ENCODE results near the gene RPS17. TPM values are rescaled to one million over a fixed set of nuclear protein-coding genes. Genes with fewer than 3 reads are reported as not detected.

RPS17 gene
- total RNA-seq, 1 donor from 2014 or later, result 1,663 TPM

- DNase-seq (ENCODE audit: low read depth) (peak; percentile 14), FAIRE-seq (no peak)
- Histone ChIP-seq H3K9ac (ENCODE audit: low read length) (peak overlapping the region; percentile 91), H4K20me1 (ENCODE audit: insufficient read depth, low read length) (peaks cover 39% of the 10 kb centered on the region), H3K9me3 (ENCODE audit: insufficient read depth, low read depth, low read length) (no peaks in the 10 kb centered on the region), H3K36me3 (ENCODE audit: insufficient read depth, low read length) (peaks cover 29% of the 10 kb centered on the region), H2AFZ (ENCODE audit: low read depth, low read length) (peak overlapping the region; percentile 83), H3K4me2 (ENCODE audit: low read length) (peak overlapping the region; percentile 85), H3K27ac (ENCODE audit: low read depth, low read length) (peak overlapping the region; percentile 77), H3K4me3 (ENCODE audit: insufficient read depth, low read depth, low read length) (peak overlapping the region; percentile 100), H3K4me1 (ENCODE audit: insufficient read depth, low read length) (peaks cover 29% of the 10 kb centered on the region), H3K79me2 (ENCODE audit: insufficient read depth, low read length) (peaks cover 50% of the 10 kb centered on the region), H3K27me3 (ENCODE audit: insufficient read depth, low read length) (no peaks in the 10 kb centered on the region)
- peaks cover 25% of the 10 kb centered on the region for H3K4me1 Mint-ChIP-seq (ENCODE audit: low read depth, unreplicated experiment)
- H3K4me3 Mint-ChIP-seq (ENCODE audit: unreplicated experiment), result peak overlapping the region; percentile 97
- peaks cover 31% of the 10 kb centered on the region for H3K36me3 Mint-ChIP-seq (ENCODE audit: low read depth, unreplicated experiment)
- peak overlapping the region; percentile 97 for H3K27ac Mint-ChIP-seq (ENCODE audit: unreplicated experiment)
- no peaks in the 10 kb centered on the region for H3K9me3 Mint-ChIP-seq (ENCODE audit: unreplicated experiment)
- H3K27me3 Mint-ChIP-seq (ENCODE audit: low read depth, unreplicated experiment), result no peaks in the 10 kb centered on the region
- TF ChIP-seq EZH2 (IDR thresholded peaks at IDR 0.05; ENCODE audit: insufficient read depth, low read length), result no peak
- TF ChIP-seq, protein P1, sequence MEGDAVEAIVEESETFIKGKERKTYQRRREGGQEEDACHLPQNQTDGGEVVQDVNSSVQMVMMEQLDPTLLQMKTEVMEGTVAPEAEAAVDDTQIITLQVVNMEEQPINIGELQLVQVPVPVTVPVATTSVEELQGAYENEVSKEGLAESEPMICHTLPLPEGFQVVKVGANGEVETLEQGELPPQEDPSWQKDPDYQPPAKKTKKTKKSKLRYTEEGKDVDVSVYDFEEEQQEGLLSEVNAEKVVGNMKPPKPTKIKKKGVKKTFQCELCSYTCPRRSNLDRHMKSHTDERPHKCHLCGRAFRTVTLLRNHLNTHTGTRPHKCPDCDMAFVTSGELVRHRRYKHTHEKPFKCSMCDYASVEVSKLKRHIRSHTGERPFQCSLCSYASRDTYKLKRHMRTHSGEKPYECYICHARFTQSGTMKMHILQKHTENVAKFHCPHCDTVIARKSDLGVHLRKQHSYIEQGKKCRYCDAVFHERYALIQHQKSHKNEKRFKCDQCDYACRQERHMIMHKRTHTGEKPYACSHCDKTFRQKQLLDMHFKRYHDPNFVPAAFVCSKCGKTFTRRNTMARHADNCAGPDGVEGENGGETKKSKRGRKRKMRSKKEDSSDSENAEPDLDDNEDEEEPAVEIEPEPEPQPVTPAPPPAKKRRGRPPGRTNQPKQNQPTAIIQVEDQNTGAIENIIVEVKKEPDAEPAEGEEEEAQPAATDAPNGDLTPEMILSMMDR (IDR thresholded peaks at IDR 0.05; ENCODE audit: insufficient read depth, low read depth, low read length), result no peak
Measured at GRCh38 chr15:82540984-82541431, 751 bp upstream of the RPS17 start.

GRCh38 chr15:82539691-82540054 lies 584 bp downstream of the RPS17 start:
- Mint-ChIP-seq H3K27ac (ENCODE audit: unreplicated experiment) (peak overlapping the region; percentile 95), H3K4me1 (ENCODE audit: low read depth, unreplicated experiment) (peaks cover 25% of the 10 kb centered on the region), H3K27me3 (ENCODE audit: low read depth, unreplicated experiment) (no peaks in the 10 kb centered on the region), H3K9me3 (ENCODE audit: unreplicated experiment) (no peaks in the 10 kb centered on the region), H3K4me3 (ENCODE audit: unreplicated experiment) (peak overlapping the region; percentile 97), H3K36me3 (ENCODE audit: low read depth, unreplicated experiment) (peaks cover 33% of the 10 kb centered on the region)
- H3K4me3 ChIP-seq (ENCODE audit: insufficient read depth, low read depth, low read length), result peak overlapping the region; percentile 100
- peak overlapping the region; percentile 99 for H3K9ac ChIP-seq (ENCODE audit: low read length)
- no peaks in the 10 kb centered on the region for H3K27me3 ChIP-seq (ENCODE audit: insufficient read depth, low read length)
- no peaks in the 10 kb centered on the region for H3K9me3 ChIP-seq (ENCODE audit: insufficient read depth, low read depth, low read length)
- peaks cover 29% of the 10 kb centered on the region for H3K4me1 ChIP-seq (ENCODE audit: insufficient read depth, low read length)
- DNase-seq (ENCODE audit: low read depth) (no peak), FAIRE-seq (no peak)
- H4K20me1 ChIP-seq (ENCODE audit: insufficient read depth, low read length), result peaks cover 46% of the 10 kb centered on the region
- H3K79me2 ChIP-seq (ENCODE audit: insufficient read depth, low read length), result peaks cover 55% of the 10 kb centered on the region
- no peak for TF ChIP-seq EZH2 (IDR thresholded peaks at IDR 0.05; ENCODE audit: insufficient read depth, low read length)
- TF ChIP-seq, protein P1 (IDR thresholded peaks at IDR 0.05; ENCODE audit: insufficient read depth, low read depth, low read length), result no peak
- peak overlapping the region; percentile 71 for H3K27ac ChIP-seq (ENCODE audit: low read depth, low read length)
- peaks cover 37% of the 10 kb centered on the region for H3K36me3 ChIP-seq (ENCODE audit: insufficient read depth, low read length)
- H3K4me2 ChIP-seq (ENCODE audit: low read length), result peak overlapping the region; percentile 92
- peak overlapping the region; percentile 49 for H2AFZ ChIP-seq (ENCODE audit: low read depth, low read length)

- Histone ChIP-seq H2AFZ (ENCODE audit: low read depth, low read length) (no peak overlapping the region), H3K36me3 (ENCODE audit: insufficient read depth, low read length) (peaks cover 41% of the 10 kb centered on the region), H3K27ac (ENCODE audit: low read depth, low read length) (peak overlapping the region; percentile 71), H3K9ac (ENCODE audit: low read length) (peak overlapping the region; percentile 99), H4K20me1 (ENCODE audit: insufficient read depth, low read length) (peaks cover 51% of the 10 kb centered on the region), H3K4me2 (ENCODE audit: low read length) (peak overlapping the region; percentile 92), H3K79me2 (ENCODE audit: insufficient read depth, low read length) (peaks cover 55% of the 10 kb centered on the region), H3K9me3 (ENCODE audit: insufficient read depth, low read depth, low read length) (no peaks in the 10 kb centered on the region), H3K4me3 (ENCODE audit: insufficient read depth, low read depth, low read length) (peak overlapping the region; percentile 100), H3K27me3 (ENCODE audit: insufficient read depth, low read length) (no peaks in the 10 kb centered on the region), H3K4me1 (ENCODE audit: insufficient read depth, low read length) (peaks cover 29% of the 10 kb centered on the region)
- no peak for FAIRE-seq
- H3K4me1 Mint-ChIP-seq (ENCODE audit: low read depth, unreplicated experiment), result peaks cover 25% of the 10 kb centered on the region
- DNase-seq (ENCODE audit: low read depth), result no peak
- TF ChIP-seq EZH2 (IDR thresholded peaks at IDR 0.05; ENCODE audit: insufficient read depth, low read length), result no peak
- TF ChIP-seq, protein P1 (IDR thresholded peaks at IDR 0.05; ENCODE audit: insufficient read depth, low read depth, low read length), result no peak
- H3K27ac Mint-ChIP-seq (ENCODE audit: unreplicated experiment), result peak overlapping the region; percentile 95
- H3K4me3 Mint-ChIP-seq (ENCODE audit: unreplicated experiment), result peak overlapping the region; percentile 97
- H3K9me3 Mint-ChIP-seq (ENCODE audit: unreplicated experiment), result no peaks in the 10 kb centered on the region
- H3K36me3 Mint-ChIP-seq (ENCODE audit: low read depth, unreplicated experiment), result peaks cover 37% of the 10 kb centered on the region
- no peaks in the 10 kb centered on the region for H3K27me3 Mint-ChIP-seq (ENCODE audit: low read depth, unreplicated experiment)
Measured at GRCh38 chr15:82538961-82539690, 1.1 kb downstream of the RPS17 start.
